CD4-positive, CD25-positive, alpha-beta regulatory T cell (primary cell): ENCODE results near the gene DHX34. TPM values are rescaled to one million over a fixed set of nuclear protein-coding genes. Genes with fewer than 3 reads are reported as not detected.

Experiments used
- ATAC-seq, 2 donors: fragments of 150-1000 bp; cut with Tn5 transposase; one replicate each; pipeline ENCODE4 v1.10.0; 2021; ENCODE audit warnings: low read depth in 2 of 2, moderate number of reproducible peaks in 2 of 2, moderate library complexity in 1 of 2
- DNase-seq, 3 donors: peaks; one replicate each; pipeline versions ENCODE4 v3.0.0 to v3.0.0-alpha.2; 2012 to 2022; ENCODE audit warnings: mixed read lengths in 1 of 3
- H3K27ac ChIP-seq: one replicate; pipeline ENCODE4 v1.7.0; 2013; ENCODE audit warnings: mild to moderate bottlenecking, low read length; ENCODE audit not compliant: insufficient read depth, poor library complexity, severe bottlenecking
- H3K27me3 ChIP-seq: one replicate; pipeline ENCODE4 v1.7.0; 2013; ENCODE audit warnings: low read length; ENCODE audit not compliant: control insufficient read depth, insufficient read depth
- H3K36me3 ChIP-seq: one replicate; pipeline ENCODE4 v1.7.0; 2013; ENCODE audit warnings: mild to moderate bottlenecking, low read length, moderate library complexity; ENCODE audit not compliant: control insufficient read depth, insufficient read depth
- H3K4me1 ChIP-seq: 2 replicates; pipeline ENCODE4 v1.7.0; 2013; ENCODE audit warnings: mild to moderate bottlenecking, low read length; ENCODE audit not compliant: insufficient read depth, control insufficient read depth, poor library complexity, severe bottlenecking
- H3K4me3 ChIP-seq: one replicate; pipeline ENCODE4 v1.7.0; 2013; ENCODE audit warnings: low read depth, mild to moderate bottlenecking, low read length, moderate library complexity
- H3K9me3 ChIP-seq, 2 experiments: 1 replicate in 1 of 2; 2 replicates in 1 of 2; pipeline ENCODE4 v1.7.0; 2013; ENCODE audit warnings: low read length in 2 of 2, mild to moderate bottlenecking in 1 of 2, moderate library complexity in 1 of 2; ENCODE audit not compliant: control insufficient read depth in 2 of 2
- H3K27ac Mint-ChIP-seq, 3 donors: one replicate each; pipeline ENCODE4 v1.8.0; 2020 to 2022; ENCODE audit warnings: mild to moderate bottlenecking in 3 of 3, mixed read lengths in 3 of 3, moderate library complexity in 2 of 3
- H3K27me3 Mint-ChIP-seq: one replicate; pipeline ENCODE4 v1.8.0; 2022; ENCODE audit warnings: mild to moderate bottlenecking, mixed read lengths
- H3K36me3 Mint-ChIP-seq: one replicate; pipeline ENCODE4 v1.8.0; 2020; ENCODE audit warnings: mixed read lengths
- H3K4me1 Mint-ChIP-seq, 4 donors: one replicate each; pipeline ENCODE4 v1.8.0; 2020 to 2022; ENCODE audit warnings: mixed read lengths in 4 of 4, mild to moderate bottlenecking in 1 of 4
- H3K4me3 Mint-ChIP-seq, 4 donors: one replicate each; pipeline ENCODE4 v1.8.0; 2020 to 2022; ENCODE audit warnings: mild to moderate bottlenecking in 4 of 4, mixed read lengths in 4 of 4, moderate library complexity in 3 of 4
- H3K9me3 Mint-ChIP-seq, 7 donors: one replicate each; pipeline ENCODE4 v1.8.0; 2020 to 2022; ENCODE audit warnings: mixed read lengths in 7 of 7, mild to moderate bottlenecking in 3 of 7, moderate library complexity in 2 of 7
- polyA plus RNA-seq, 4 donors: library from polyadenylated mRNA; unstranded; fragments of 300-500 nt; fragmentation: Illumina TruSeq; gene quantifications; one replicate each; pipeline ENCODE4 v1.2.3, GENCODE V29; 2021
- total RNA-seq: library from RNA; stranded (reverse); gene quantifications from one replicate; pipeline ENCODE4 v1.2.3, GENCODE V29; 2022

Gene DHX34
- total and polyA plus RNA-seq, 5 donors from 2014 or later: 2.3 to 11.7 (median 3.8) TPM

DNA sequence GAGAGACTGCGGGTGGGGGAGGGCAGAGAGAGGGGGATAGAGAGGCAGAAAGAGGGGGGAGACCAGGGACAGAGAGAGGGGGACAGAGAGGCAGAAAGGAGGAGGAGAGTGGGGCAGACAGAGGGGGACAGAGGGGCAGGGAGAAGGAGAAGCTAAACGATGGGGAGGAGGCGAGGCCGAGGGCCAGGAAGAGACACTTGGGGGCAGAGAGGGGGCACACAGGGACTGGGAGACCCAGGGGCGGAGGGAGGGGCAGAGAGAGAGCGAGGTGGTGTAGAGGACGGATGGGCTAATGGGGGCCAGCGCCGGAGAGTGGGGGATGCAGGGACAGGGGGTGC, 69.5 kb downstream of the DHX34 start:
- Mint-ChIP-seq H3K27me3 (peaks cover 82% of the 10 kb centered on the region), H3K9me3 (peaks cover 0 to 8% (median 0%) of the 10 kb centered on the region in 7 donors), H3K36me3 (peaks cover 9% of the 10 kb centered on the region), H3K27ac (no peak overlapping the region), H3K4me1 (peaks cover 4 to 48% (median 23%) of the 10 kb centered on the region in 4 donors), H3K4me3 (peak overlapping the region in 1 of 4 donors; percentile 65)
- H3K4me3 ChIP-seq: no peak overlapping the region
- no peaks in the 10 kb centered on the region for H3K36me3 ChIP-seq
- DNase-seq: no peak
- H3K27me3 ChIP-seq: peaks cover 27% of the 10 kb centered on the region
- H3K27ac ChIP-seq: no peak overlapping the region
- H3K4me1 ChIP-seq: peaks cover 30% of the 10 kb centered on the region
- ATAC-seq: no peak
- H3K9me3 ChIP-seq: no peaks in the 10 kb centered on the region

- ATAC-seq (no peak), DNase-seq (no peak)
- Mint-ChIP-seq H3K27ac (no peak within 1 kb of the TSS), H3K4me3 (peak within 1 kb of the TSS; percentile 73 to 86 (median 81)), H3K4me1 (peaks cover 4 to 48% (median 23%) of the 10 kb centered on the region in 4 donors), H3K36me3 (peaks cover 9% of the 10 kb centered on the region), H3K27me3 (peaks cover 82% of the 10 kb centered on the region), H3K9me3 (peaks cover 0 to 5% (median 0%) of the 10 kb centered on the region in 7 donors)
- no peaks in the 10 kb centered on the region for H3K9me3 ChIP-seq
- peaks cover 30% of the 10 kb centered on the region for H3K4me1 ChIP-seq
- peaks cover 29% of the 10 kb centered on the region for H3K27me3 ChIP-seq
- H3K4me3 ChIP-seq: no peak within 1 kb of the TSS
- no peaks in the 10 kb centered on the region for H3K36me3 ChIP-seq
- no peak within 1 kb of the TSS for H3K27ac ChIP-seq
These were observed 70.1 kb downstream of the DHX34 start, which contains the start of gene MEIS3 for GRCh38 chr19:47419030-47419783. Gene MEIS3, minus strand, starts transcription at chr19:47419527. Its CDS starts 446 bp downstream, at chr19:47419081.

DNA sequence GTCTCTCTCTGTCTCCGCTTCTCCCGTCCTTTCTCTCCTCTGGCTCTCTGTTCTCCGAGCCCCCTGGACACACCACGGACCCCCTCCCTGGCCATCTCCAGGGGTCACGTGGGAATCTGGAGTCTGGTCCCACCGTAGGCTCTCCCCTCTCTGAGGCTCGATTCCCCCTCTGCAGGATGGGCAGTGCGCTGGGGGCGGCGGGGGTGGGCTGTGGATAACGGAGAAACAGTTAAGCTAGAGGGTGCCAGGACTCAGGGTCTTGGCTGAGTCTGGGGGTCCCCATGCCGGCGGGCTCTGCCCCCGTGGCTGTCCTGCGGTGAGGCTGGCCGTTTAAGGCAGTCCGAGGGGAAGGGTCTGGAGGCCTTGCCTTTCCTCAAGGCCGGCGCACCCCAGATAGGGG, 70.7 kb downstream of the DHX34 start:
- Histone ChIP-seq H3K36me3 (no peaks in the 10 kb centered on the region), H3K4me3 (no peak overlapping the region), H3K9me3 (no peaks in the 10 kb centered on the region), H3K27ac (no peak overlapping the region), H3K27me3 (peaks cover 32% of the 10 kb centered on the region), H3K4me1 (peaks cover 30% of the 10 kb centered on the region)
- Mint-ChIP-seq H3K4me1 (peaks cover 4 to 48% (median 23%) of the 10 kb centered on the region in 4 donors), H3K36me3 (peaks cover 9% of the 10 kb centered on the region), H3K27me3 (peaks cover 86% of the 10 kb centered on the region), H3K9me3 (peaks cover 0 to 6% (median 0%) of the 10 kb centered on the region in 7 donors), H3K4me3 (no peak overlapping the region), H3K27ac (no peak overlapping the region)
- DNase-seq (no peak), ATAC-seq (no peak)

- peaks cover 0 to 6% (median 0%) of the 10 kb centered on the region in 7 donors for H3K9me3 Mint-ChIP-seq
- H3K27ac Mint-ChIP-seq: peak overlapping the region in 1 of 3 donors; percentile 58
- H3K9me3 ChIP-seq: no peaks in the 10 kb centered on the region
- H3K4me1 ChIP-seq: peaks cover 30% of the 10 kb centered on the region
- DNase-seq (no peak), ATAC-seq (no peak)
- H3K4me3 ChIP-seq: no peak overlapping the region
- peaks cover 29% of the 10 kb centered on the region for H3K27me3 ChIP-seq
- peaks cover 89% of the 10 kb centered on the region for H3K27me3 Mint-ChIP-seq
- H3K4me1 Mint-ChIP-seq: peaks cover 4 to 48% (median 23%) of the 10 kb centered on the region in 4 donors
- H3K4me3 Mint-ChIP-seq: peak overlapping the region in 2 of 4 donors; percentile 13 to 39
- no peaks in the 10 kb centered on the region for H3K36me3 ChIP-seq
- H3K27ac ChIP-seq: no peak overlapping the region
- peaks cover 9% of the 10 kb centered on the region for H3K36me3 Mint-ChIP-seq
These were observed 72.2 kb downstream of the DHX34 start for GRCh38 chr19:47421244-47421786.

DNA sequence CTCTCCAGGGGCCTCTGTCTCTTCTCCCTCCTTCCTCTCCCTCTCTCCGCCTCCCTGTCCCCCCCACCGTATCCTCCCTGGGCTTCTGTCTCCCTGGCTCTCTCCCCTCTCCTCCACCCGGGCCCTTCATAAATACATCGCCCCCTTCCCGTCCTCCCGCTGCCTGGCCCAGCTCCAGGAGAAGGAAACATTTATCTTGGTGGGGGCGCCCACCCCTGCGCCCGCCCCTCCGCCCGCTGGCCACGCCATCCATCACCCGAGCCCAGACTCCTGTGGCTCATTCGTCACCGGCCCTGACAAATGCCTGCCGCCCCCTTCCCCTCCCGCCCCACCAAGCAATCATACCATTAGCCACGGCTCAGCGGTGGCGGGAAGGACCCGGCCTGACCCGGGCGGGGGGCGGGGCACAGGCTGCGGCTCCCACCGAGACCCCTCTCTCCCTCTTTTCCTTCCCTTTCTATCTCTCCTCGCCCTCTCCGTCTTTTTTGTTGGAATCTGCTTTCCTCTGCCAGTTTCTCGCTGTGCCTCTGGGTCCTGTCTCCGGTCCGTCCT, 72.8 kb downstream of the DHX34 start:
- Mint-ChIP-seq H3K9me3 (peaks cover 0 to 6% (median 0%) of the 10 kb centered on the region in 7 donors), H3K4me1 (peaks cover 4 to 45% (median 23%) of the 10 kb centered on the region in 4 donors), H3K4me3 (no peak overlapping the region), H3K36me3 (peaks cover 9% of the 10 kb centered on the region), H3K27ac (no peak overlapping the region), H3K27me3 (peaks cover 90% of the 10 kb centered on the region)
- no peak overlapping the region for H3K27ac ChIP-seq
- no peaks in the 10 kb centered on the region for H3K36me3 ChIP-seq
- H3K4me3 ChIP-seq: no peak overlapping the region
- DNase-seq (no peak), ATAC-seq (no peak)
- no peaks in the 10 kb centered on the region for H3K9me3 ChIP-seq
- peaks cover 29% of the 10 kb centered on the region for H3K27me3 ChIP-seq
- peaks cover 30% of the 10 kb centered on the region for H3K4me1 ChIP-seq

DNA sequence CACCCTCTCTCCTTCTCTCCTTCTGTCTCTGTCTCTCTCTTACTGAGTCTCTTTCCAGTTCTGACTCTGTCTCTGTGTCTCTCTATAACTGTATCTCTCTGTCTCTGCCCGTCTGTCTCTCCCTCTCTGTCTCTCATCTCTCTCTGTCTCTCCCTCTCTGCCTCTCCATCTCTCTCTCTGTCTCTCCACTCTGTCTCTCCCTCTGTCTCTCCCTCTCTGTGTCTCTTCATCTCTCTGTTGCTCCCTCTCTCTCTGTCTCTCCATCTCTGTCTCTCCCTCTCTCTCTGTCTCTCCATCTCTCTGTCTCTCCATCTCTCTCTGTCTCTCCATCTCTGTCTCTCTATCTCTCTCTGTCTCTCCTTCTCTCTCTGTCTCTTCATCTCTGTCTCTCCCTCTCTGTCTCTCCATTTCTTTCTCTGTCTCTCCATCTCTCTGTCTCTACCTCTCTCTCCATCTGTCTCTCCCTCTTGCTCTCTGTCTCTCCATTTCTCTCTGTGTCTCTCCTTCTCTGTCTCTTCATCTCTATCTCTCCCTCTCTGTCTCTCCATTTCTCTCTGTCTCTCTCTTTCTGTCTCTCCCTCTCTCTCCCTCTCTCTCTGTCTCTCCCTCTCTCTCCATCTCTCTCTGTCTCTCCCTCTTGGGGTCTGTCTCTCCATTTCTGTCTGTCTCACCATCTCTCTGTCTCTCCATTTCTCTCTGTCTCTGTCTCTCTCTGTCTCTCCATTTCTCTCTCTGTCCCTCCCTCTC, 73.5 kb downstream of the DHX34 start:
- no peak overlapping the region for H3K27ac ChIP-seq
- Mint-ChIP-seq H3K9me3 (peaks cover 0 to 6% (median 0%) of the 10 kb centered on the region in 7 donors), H3K4me1 (peaks cover 4 to 41% (median 21%) of the 10 kb centered on the region in 4 donors), H3K4me3 (peak overlapping the region in 1 of 4 donors; percentile 64), H3K36me3 (peaks cover 8% of the 10 kb centered on the region), H3K27ac (peak overlapping the region in 1 of 3 donors; percentile 84), H3K27me3 (peaks cover 87% of the 10 kb centered on the region)
- H3K4me1 ChIP-seq: peaks cover 36% of the 10 kb centered on the region
- no peaks in the 10 kb centered on the region for H3K36me3 ChIP-seq
- no peak overlapping the region for H3K4me3 ChIP-seq
- ATAC-seq: no peak
- no peaks in the 10 kb centered on the region for H3K9me3 ChIP-seq
- peaks cover 28% of the 10 kb centered on the region for H3K27me3 ChIP-seq
- no peak for DNase-seq

DNA sequence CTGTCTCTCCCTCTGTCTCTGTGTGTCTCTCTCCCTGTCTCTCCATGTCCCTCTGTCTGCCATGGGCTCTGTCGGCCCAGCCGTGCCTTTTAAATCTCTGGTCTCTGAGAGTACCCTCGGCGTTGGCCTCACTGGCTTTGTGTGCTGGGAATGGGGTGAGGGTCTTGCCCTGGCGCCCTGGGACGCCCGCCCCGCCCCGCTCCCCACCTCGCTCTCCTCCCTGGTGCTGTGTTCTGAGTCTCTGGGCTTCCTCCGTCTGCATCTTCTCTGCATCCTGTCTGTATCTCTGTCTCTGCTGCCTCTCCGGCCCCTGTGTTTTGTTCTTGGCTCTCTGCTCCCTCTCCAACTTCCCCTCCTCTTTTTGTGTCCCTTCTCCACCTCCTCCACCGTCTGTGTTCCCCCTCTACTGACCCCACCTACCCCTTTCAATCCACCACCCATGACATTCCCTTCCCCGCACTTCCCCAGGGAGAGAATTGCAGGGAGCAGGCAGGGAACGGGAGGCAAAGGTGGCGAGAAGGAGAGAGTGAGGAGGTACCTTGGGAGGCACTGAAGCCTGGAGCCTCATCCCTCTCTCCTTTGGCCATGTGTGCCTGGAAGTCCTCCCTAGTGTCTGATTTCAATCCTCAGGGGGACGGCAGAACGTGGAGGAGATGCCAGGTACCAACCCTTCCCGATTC, 74.2 kb downstream of the DHX34 start:
- DNase-seq (no peak), ATAC-seq (no peak)
- H3K4me1 ChIP-seq: peaks cover 39% of the 10 kb centered on the region
- Mint-ChIP-seq H3K4me3 (no peak overlapping the region), H3K9me3 (peaks cover 0 to 6% (median 0%) of the 10 kb centered on the region in 7 donors), H3K36me3 (peaks cover 4% of the 10 kb centered on the region), H3K27ac (no peak overlapping the region), H3K27me3 (peaks cover 79% of the 10 kb centered on the region), H3K4me1 (peaks cover 0 to 34% (median 15%) of the 10 kb centered on the region in 4 donors)
- H3K4me3 ChIP-seq: no peak overlapping the region
- H3K27ac ChIP-seq: no peak overlapping the region
- no peaks in the 10 kb centered on the region for H3K36me3 ChIP-seq
- H3K9me3 ChIP-seq: no peaks in the 10 kb centered on the region
- H3K27me3 ChIP-seq: peaks cover 24% of the 10 kb centered on the region
